B cell (primary cell): Measurements from ENCODE around the gene DPYSL4.

Experiments
- CTCF ChIP-seq: fragments of 200-600 bp; IDR thresholded peaks from one replicate; pipeline ENCODE4 v1.8.0; 2022; ENCODE audit warnings: antibody characterized with exemption, mild to moderate bottlenecking
- EZH2 ChIP-seq: IDR thresholded peaks from 2 replicates; pipeline ENCODE4 v1.6.1; 2012; ENCODE audit warnings: borderline replicate concordance, low read depth, mild to moderate bottlenecking, moderate library complexity, low read length; ENCODE audit not compliant: insufficient read depth, poor library complexity, severe bottlenecking

- no peak for TF ChIP-seq EZH2
- no peak for TF ChIP-seq CTCF
Measured at GRCh38 chr10:132227851-132228390, 41.2 kb downstream of the DPYSL4 start.
